Measurements from ENCODE around the gene OR8B4. TPM values are rescaled to one million over a fixed set of nuclear protein-coding genes. Genes with fewer than 3 reads are reported as not detected.

Gene OR8B4
- total and polyA plus RNA-seq, 5 donors, result not detected

DNA sequence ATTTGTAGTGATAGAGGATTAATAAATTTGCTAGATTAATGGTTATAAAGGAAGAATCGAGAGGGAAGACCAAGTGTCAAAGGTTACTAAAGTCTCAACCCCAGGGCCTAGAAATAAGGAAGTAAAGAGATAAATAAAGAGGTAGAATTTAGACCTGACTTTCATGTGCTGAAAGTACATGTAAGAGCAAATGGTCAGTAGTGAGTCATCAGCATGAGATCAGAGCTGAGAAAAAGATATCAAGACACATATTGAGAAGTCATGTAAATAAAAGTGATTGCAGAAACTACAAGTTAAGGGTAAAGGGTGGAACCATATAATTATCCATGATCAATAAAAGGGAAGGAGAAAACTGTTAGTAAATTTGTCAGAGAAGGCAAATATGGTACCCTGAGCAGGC is 22.2 kb upstream of the OR8B4 start:
- Histone ChIP-seq H3K9me3 (ENCODE audit: control insufficient read depth, low read length) (no peaks in the 10 kb centered on the region), H3K4me1 (ENCODE audit: control insufficient read depth, insufficient read depth, low read length) (no peaks in the 10 kb centered on the region), H3K4me3 (ENCODE audit: low read length) (no peak overlapping the region), H3K27ac (ENCODE audit: low read length) (no peak overlapping the region), H3K27me3 (ENCODE audit: control insufficient read depth, insufficient read depth) (no peaks in the 10 kb centered on the region)
- no peak for ATAC-seq
- intact Hi-C loops (cut with DNase I), result no loop called here
- DNase-seq, result no peak
- WGBS, result 76% methylated on average over 1 of the region's 1 CpG

DNA sequence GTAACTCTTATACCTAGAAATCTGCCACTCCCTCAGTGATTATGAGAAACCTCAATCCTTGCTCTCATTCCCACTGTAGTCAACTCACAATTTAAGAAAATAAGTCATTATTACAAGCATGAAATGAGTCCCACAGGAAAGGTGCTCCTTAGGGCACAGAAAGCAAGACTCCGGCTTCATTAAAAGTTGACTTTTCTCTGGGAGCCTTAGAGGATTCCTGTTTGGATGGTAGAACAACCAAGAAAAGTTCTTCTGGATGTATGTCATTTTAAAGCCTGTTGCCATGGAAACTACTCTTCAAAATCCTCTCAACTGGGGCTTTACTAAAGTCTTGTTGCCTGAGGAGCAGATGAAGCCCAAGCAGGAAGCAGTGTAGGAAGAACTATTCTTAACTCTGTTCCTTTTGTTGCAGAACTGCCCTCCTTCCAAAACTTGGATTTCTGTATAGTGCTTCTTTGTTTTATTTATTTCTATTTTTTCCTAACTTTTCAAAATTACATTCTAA is 21.0 kb upstream of the OR8B4 start, which contains the start of gene OR8B8:
OR8B8 (minus strand) TSS at position 51 of the 505 bp plus-strand sequence. CDS start 4,611 bp downstream, outside the sequence.
- ATAC-seq, result no peak
- no peaks in the 10 kb centered on the region for H3K4me1 ChIP-seq (ENCODE audit: control insufficient read depth, insufficient read depth, low read length)
- 97% methylated on average over 1 of the region's 1 CpG for WGBS
- intact Hi-C loops (cut with DNase I), result no loop called here
- H3K9me3 ChIP-seq (ENCODE audit: control insufficient read depth, low read length), result no peaks in the 10 kb centered on the region
- no peaks in the 10 kb centered on the region for H3K27me3 ChIP-seq (ENCODE audit: control insufficient read depth, insufficient read depth)
- DNase-seq, result no peak
- no peak within 1 kb of the TSS for H3K4me3 ChIP-seq (ENCODE audit: low read length)
- no peak within 1 kb of the TSS for H3K27ac ChIP-seq (ENCODE audit: low read length)

GRCh38 chr11:124442847-124443246 is 18.2 kb upstream of the OR8B4 start:
- intact Hi-C loops (cut with DNase I), result no loop called here
- H3K4me1 ChIP-seq (ENCODE audit: control insufficient read depth, insufficient read depth, low read length), result no peaks in the 10 kb centered on the region
- no peaks in the 10 kb centered on the region for H3K9me3 ChIP-seq (ENCODE audit: control insufficient read depth, low read length)
- ATAC-seq (no peak), DNase-seq (no peak)
- no peak overlapping the region for H3K27ac ChIP-seq (ENCODE audit: low read length)
- no peak overlapping the region for H3K4me3 ChIP-seq (ENCODE audit: low read length)
- 84% methylated on average over 2 of the region's 2 CpGs for WGBS
- H3K27me3 ChIP-seq (ENCODE audit: control insufficient read depth, insufficient read depth), result no peaks in the 10 kb centered on the region

- Histone ChIP-seq H3K4me1 (ENCODE audit: control insufficient read depth, insufficient read depth, low read length) (no peaks in the 10 kb centered on the region), H3K27ac (ENCODE audit: low read length) (no peak overlapping the region), H3K4me3 (ENCODE audit: low read length) (no peak overlapping the region), H3K27me3 (ENCODE audit: control insufficient read depth, insufficient read depth) (no peaks in the 10 kb centered on the region), H3K9me3 (ENCODE audit: control insufficient read depth, low read length) (no peaks in the 10 kb centered on the region)
- DNase-seq (no peak), ATAC-seq (peak in 1 of 2 donors; percentile 46)
- intact Hi-C loops (cut with DNase I), result no loop called here
- 29% methylated on average over 6 of the region's 6 CpGs for WGBS
Measured at GRCh38 chr11:124442442-124442841, 17.8 kb upstream of the OR8B4 start.

DNA sequence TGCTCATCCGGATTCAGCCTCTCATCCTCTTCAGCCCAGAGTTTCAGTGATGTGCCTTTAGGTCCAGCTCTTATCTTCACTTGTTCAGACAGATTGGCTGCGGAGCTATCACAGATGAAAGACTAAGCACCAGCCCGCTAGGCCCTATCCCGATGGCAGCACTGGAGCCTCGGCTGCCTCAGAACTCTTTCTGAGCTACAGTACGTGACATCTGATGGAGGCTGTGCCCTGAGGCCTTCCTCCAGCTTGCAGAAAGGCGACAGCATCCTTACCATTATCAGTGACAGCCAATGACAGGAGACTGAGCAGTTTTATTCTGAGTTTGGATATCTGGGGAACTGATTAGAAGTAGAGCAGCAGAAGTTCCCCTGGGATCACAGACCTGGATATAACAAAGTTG is 16.8 kb upstream of the OR8B4 start:
- WGBS, result 60% methylated on average over 7 of the region's 7 CpGs
- Histone ChIP-seq H3K9me3 (ENCODE audit: control insufficient read depth, low read length) (no peaks in the 10 kb centered on the region), H3K27ac (ENCODE audit: low read length) (no peak overlapping the region), H3K4me1 (ENCODE audit: control insufficient read depth, insufficient read depth, low read length) (no peaks in the 10 kb centered on the region), H3K27me3 (ENCODE audit: control insufficient read depth, insufficient read depth) (no peaks in the 10 kb centered on the region), H3K4me3 (ENCODE audit: low read length) (no peak overlapping the region)
- DNase-seq, result no peak
- no peak for ATAC-seq
- intact Hi-C loops (cut with DNase I), result no loop called here

GRCh38 chr11:124441081-124441480 is 16.4 kb upstream of the OR8B4 start:
- ATAC-seq (no peak), DNase-seq (no peak)
- intact Hi-C loops (cut with DNase I), result no loop called here

DNA sequence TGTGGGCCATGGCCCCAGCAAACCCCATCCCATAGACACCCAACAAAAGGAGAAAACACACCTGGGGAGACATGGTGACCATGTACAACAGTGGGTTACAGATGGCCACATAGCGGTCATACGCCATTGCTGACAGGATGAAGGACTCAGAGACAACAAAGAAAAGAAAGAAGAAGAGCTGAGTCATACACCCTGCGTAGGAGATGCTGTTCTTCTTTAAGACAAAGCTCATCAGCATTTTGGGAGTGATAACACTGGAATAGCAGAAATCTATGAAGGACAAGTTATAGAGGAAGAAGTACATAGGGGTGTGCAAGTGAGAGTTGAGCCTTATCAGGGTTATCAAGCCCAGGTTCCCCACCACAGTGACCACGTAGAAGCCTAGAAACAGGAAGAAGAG is 15.9 kb upstream of the OR8B4 start:
- ATAC-seq (no peak), DNase-seq (no peak)
- Histone ChIP-seq H3K27me3 (ENCODE audit: control insufficient read depth, insufficient read depth) (no peaks in the 10 kb centered on the region), H3K9me3 (ENCODE audit: control insufficient read depth, low read length) (no peaks in the 10 kb centered on the region), H3K4me3 (ENCODE audit: low read length) (no peak overlapping the region), H3K27ac (ENCODE audit: low read length) (no peak overlapping the region), H3K4me1 (ENCODE audit: control insufficient read depth, insufficient read depth, low read length) (no peaks in the 10 kb centered on the region)
- intact Hi-C loops (cut with DNase I), result no loop called here
- WGBS, result 81% methylated on average over 4 of the region's 4 CpGs

More at GRCh38 chr11:124441081-124441480, 16.4 kb upstream of the OR8B4 start:
- Histone ChIP-seq H3K4me3 (ENCODE audit: low read length) (no peak overlapping the region), H3K27ac (ENCODE audit: low read length) (no peak overlapping the region), H3K9me3 (ENCODE audit: control insufficient read depth, low read length) (no peaks in the 10 kb centered on the region), H3K27me3 (ENCODE audit: control insufficient read depth, insufficient read depth) (no peaks in the 10 kb centered on the region), H3K4me1 (ENCODE audit: control insufficient read depth, insufficient read depth, low read length) (no peaks in the 10 kb centered on the region)
- 89% methylated on average over 5 of the region's 5 CpGs for WGBS

- no peak for DNase-seq
- Histone ChIP-seq H3K4me1 (ENCODE audit: control insufficient read depth, insufficient read depth, low read length) (no peaks in the 10 kb centered on the region), H3K9me3 (ENCODE audit: control insufficient read depth, low read length) (no peaks in the 10 kb centered on the region), H3K27me3 (ENCODE audit: control insufficient read depth, insufficient read depth) (no peaks in the 10 kb centered on the region), H3K4me3 (ENCODE audit: low read length) (no peak overlapping the region), H3K27ac (ENCODE audit: low read length) (no peak overlapping the region)
- WGBS, result 76% methylated on average over 2 of the region's 2 CpGs
- peak; percentile 60 to 66 for ATAC-seq
- intact Hi-C loops (cut with DNase I), result no loop called here
Measured at GRCh38 chr11:124434699-124435098, 10.0 kb upstream of the OR8B4 start.

GRCh38 chr11:124429599-124429998 is 4.9 kb upstream of the OR8B4 start:
- no peak for DNase-seq
- Histone ChIP-seq H3K4me3 (ENCODE audit: low read length) (no peak overlapping the region), H3K27me3 (ENCODE audit: control insufficient read depth, insufficient read depth) (no peaks in the 10 kb centered on the region), H3K9me3 (ENCODE audit: control insufficient read depth, low read length) (no peaks in the 10 kb centered on the region), H3K27ac (ENCODE audit: low read length) (no peak overlapping the region), H3K4me1 (ENCODE audit: control insufficient read depth, insufficient read depth, low read length) (no peaks in the 10 kb centered on the region)
- 81% methylated on average over 2 of the region's 2 CpGs for WGBS
- intact Hi-C loops (cut with DNase I), result no loop called here
- no peak for ATAC-seq

- 82% methylated on average over 4 of the region's 4 CpGs for WGBS
- intact Hi-C loops (cut with DNase I), result no loop called here
- no peak for ATAC-seq
- Histone ChIP-seq H3K27me3 (ENCODE audit: control insufficient read depth, insufficient read depth) (no peaks in the 10 kb centered on the region), H3K27ac (ENCODE audit: low read length) (no peak overlapping the region), H3K9me3 (ENCODE audit: control insufficient read depth, low read length) (no peaks in the 10 kb centered on the region), H3K4me3 (ENCODE audit: low read length) (no peak overlapping the region), H3K4me1 (ENCODE audit: control insufficient read depth, insufficient read depth, low read length) (no peaks in the 10 kb centered on the region)
- no peak for DNase-seq
Measured at GRCh38 chr11:124421043-124421442, 3.6 kb downstream of the OR8B4 start.

DNA sequence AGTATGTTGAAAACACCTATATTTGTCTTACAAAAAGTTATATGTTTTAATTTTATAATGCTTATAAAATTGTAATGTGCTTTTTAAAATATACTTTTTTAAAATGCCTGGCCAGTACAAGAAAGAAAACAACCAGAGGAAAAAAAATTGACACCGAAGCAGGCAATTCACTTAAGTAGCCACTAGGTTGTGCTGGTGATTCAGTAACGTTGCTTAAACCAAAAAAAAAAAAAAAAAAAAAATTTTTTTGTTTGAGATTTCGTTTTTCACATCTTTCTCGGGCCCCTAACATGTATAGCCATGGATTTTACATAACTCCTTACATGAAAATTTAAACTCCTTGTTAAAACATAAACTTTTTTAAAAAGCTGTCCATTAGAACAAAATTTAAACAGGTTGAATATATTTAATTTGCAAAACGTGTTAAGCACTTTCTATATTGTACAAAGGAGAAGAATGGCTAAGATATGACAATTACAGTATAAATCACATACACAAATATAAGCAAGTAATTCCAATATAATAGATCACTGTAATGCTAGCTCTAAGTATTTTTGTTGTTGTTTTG is 9.2 kb downstream of the OR8B4 start:
- ATAC-seq (no peak), DNase-seq (no peak)
- Histone ChIP-seq H3K27me3 (ENCODE audit: control insufficient read depth, insufficient read depth) (no peaks in the 10 kb centered on the region), H3K4me1 (ENCODE audit: control insufficient read depth, insufficient read depth, low read length) (no peaks in the 10 kb centered on the region), H3K9me3 (ENCODE audit: control insufficient read depth, low read length) (no peaks in the 10 kb centered on the region), H3K27ac (ENCODE audit: low read length) (no peak overlapping the region), H3K4me3 (ENCODE audit: low read length) (no peak overlapping the region)
- intact Hi-C loops (cut with DNase I), result loop anchor here in 3 of 4 donors (2.0 to 5.0 kb wide), 2 partner anchors 172 to 173 kb away; no protein-coding TSS in a partner anchor
- 18% methylated on average over 5 of the region's 5 CpGs for WGBS

DNA sequence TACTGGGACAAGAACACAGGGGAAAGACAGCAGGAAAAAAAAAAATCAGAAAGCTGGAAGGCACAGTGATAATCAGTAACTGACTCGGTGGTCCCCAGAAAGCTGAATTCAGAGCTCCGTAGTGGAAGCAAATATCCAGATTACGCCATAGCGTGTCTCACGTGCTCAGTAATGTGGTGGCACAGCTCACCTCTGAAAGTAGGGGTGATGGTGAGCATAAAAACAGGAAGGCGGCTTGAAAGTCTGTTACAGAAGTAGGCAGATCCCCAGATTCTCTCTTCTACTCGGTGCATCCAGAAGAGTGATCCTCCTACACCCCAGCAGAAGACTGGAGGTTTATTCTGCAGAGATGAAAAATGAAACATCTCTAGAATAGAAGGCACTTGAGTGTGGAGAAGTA is 14.8 kb downstream of the OR8B4 start:
- Histone ChIP-seq H3K4me1 (ENCODE audit: control insufficient read depth, insufficient read depth, low read length) (no peaks in the 10 kb centered on the region), H3K27ac (ENCODE audit: low read length) (no peak overlapping the region), H3K9me3 (ENCODE audit: control insufficient read depth, low read length) (no peaks in the 10 kb centered on the region), H3K27me3 (ENCODE audit: control insufficient read depth, insufficient read depth) (no peaks in the 10 kb centered on the region), H3K4me3 (ENCODE audit: low read length) (no peak overlapping the region)
- no peak for ATAC-seq
- intact Hi-C loops (cut with DNase I), result loop anchor here in 2 of 4 donors (5.0 to 10.0 kb wide), 2 partner anchors 172 to 425 kb away; no protein-coding TSS in a partner anchor
- no peak for DNase-seq
- WGBS, result 83% methylated on average over 7 of the region's 7 CpGs

Measured in right cardiac atrium (tissue), 5 donors.